GM23338 (cell line): ENCODE results near the gene DAB2. TPM values are rescaled to one million over a fixed set of nuclear protein-coding genes. Genes with fewer than 3 reads are reported as not detected.

Experiments used
- ATAC-seq: fragments of 200-7000 bp; cut with Tn5 transposase; 3 replicates; pipeline ENCODE4 v1.9.1; 2020
- DNase-seq: peaks from one replicate; pipeline ENCODE4 v3.0.0-alpha.2; 2015; ENCODE audit warnings: low spot score
- H2AFZ ChIP-seq: fragments of 200-600 bp; sonication (generic); 2 replicates; pipeline ENCODE4 v1.8.0; 2016; ENCODE audit warnings: antibody characterized with exemption, mild to moderate bottlenecking, moderate library complexity
- H3F3A ChIP-seq: fragments of 200-600 bp; sonication (generic); replicated peaks from 2 replicates; pipeline ENCODE4 v1.8.0; 2017; ENCODE audit warnings: antibody characterized with exemption, mixed run types, low read depth
- H3K27ac ChIP-seq: fragments of 200-600 bp; sonication (generic); 2 replicates; pipeline ENCODE4 v1.6.1; 2016; ENCODE audit warnings: low read depth
- H3K27me3 ChIP-seq: fragments of 200-600 bp; sonication (generic); 2 replicates; pipeline ENCODE4 v1.8.0; 2016; ENCODE audit warnings: mild to moderate bottlenecking, mixed run types, moderate library complexity; ENCODE audit not compliant: insufficient read depth
- H3K36me3 ChIP-seq: fragments of 200-600 bp; sonication (generic); 2 replicates; pipeline ENCODE4 v1.8.0; 2016; ENCODE audit warnings: mild to moderate bottlenecking; ENCODE audit not compliant: insufficient read depth
- H3K4me1 ChIP-seq: fragments of 200-600 bp; sonication (generic); 2 replicates; pipeline ENCODE4 v1.8.0; 2016; ENCODE audit warnings: mild to moderate bottlenecking, moderate library complexity; ENCODE audit not compliant: insufficient read depth
- H3K4me2 ChIP-seq: fragments of 200-600 bp; sonication (generic); 2 replicates; pipeline ENCODE4 v1.7.1; 2017; ENCODE audit warnings: mixed run types
- H3K4me3 ChIP-seq: fragments of 200-600 bp; sonication (generic); 2 replicates; pipeline ENCODE4 v1.6.1; 2016; ENCODE audit warnings: mixed run types
- H3K79me2 ChIP-seq: fragments of 200-600 bp; sonication (generic); replicated peaks from 2 replicates; pipeline ENCODE4 v1.8.0; 2017; ENCODE audit warnings: mild to moderate bottlenecking; ENCODE audit not compliant: insufficient read depth
- H3K9me2 ChIP-seq: fragments of 200-600 bp; sonication (generic); 2 replicates; pipeline ENCODE4 v1.8.0; 2017; ENCODE audit not compliant: insufficient read depth
- H4K20me1 ChIP-seq: fragments of 200-600 bp; sonication (generic); replicated peaks from 2 replicates; pipeline ENCODE4 v1.8.0; 2017; ENCODE audit warnings: mild to moderate bottlenecking; ENCODE audit not compliant: insufficient read depth
- H3K27ac Mint-ChIP-seq: 2 replicates; pipeline ENCODE4 v1.8.0; 2020; ENCODE audit warnings: inconsistent platforms, mild to moderate bottlenecking, moderate library complexity, mixed read lengths
- H3K27me3 Mint-ChIP-seq: 3 replicates; pipeline ENCODE4 v1.8.0; 2022; ENCODE audit warnings: low read depth, mild to moderate bottlenecking, moderate library complexity, mixed read lengths, inconsistent platforms; ENCODE audit not compliant: insufficient read depth, poor library complexity
- H3K36me3 Mint-ChIP-seq: 3 replicates; pipeline ENCODE4 v1.8.0; 2021; ENCODE audit warnings: low read depth, mild to moderate bottlenecking, inconsistent platforms, moderate library complexity, mixed read lengths
- H3K4me1 Mint-ChIP-seq: 3 replicates; pipeline ENCODE4 v1.8.0; 2020; ENCODE audit warnings: mild to moderate bottlenecking, inconsistent platforms, mixed read lengths
- H3K4me3 Mint-ChIP-seq: 3 replicates; pipeline ENCODE4 v1.8.0; 2021; ENCODE audit warnings: moderate library complexity, mild to moderate bottlenecking, inconsistent platforms, mixed read lengths
- H3K9me3 Mint-ChIP-seq: 3 replicates; pipeline ENCODE4 v1.8.0; 2020; ENCODE audit warnings: moderate library complexity, mild to moderate bottlenecking, inconsistent platforms, mixed read lengths
- EZH2 ChIP-seq: fragments of 200-600 bp; sonication (generic); IDR thresholded peaks from one replicate; pipeline ENCODE4 v1.8.0; 2017; ENCODE audit warnings: antibody characterized with exemption, mild to moderate bottlenecking, low read depth; ENCODE audit not compliant: unreplicated experiment
- EZH2phosphoT487 ChIP-seq: fragments of 200-600 bp; sonication (generic); IDR thresholded peaks from one replicate; pipeline ENCODE4 v1.8.1; 2018; ENCODE audit warnings: antibody characterized with exemption; ENCODE audit not compliant: unreplicated experiment
- STAT1 ChIP-seq: IDR thresholded peaks from one replicate; pipeline ENCODE4 v1.6.1; 2016; ENCODE audit warnings: antibody characterized with exemption; ENCODE audit not compliant: unreplicated experiment
- ZNF114 ChIP-seq: fragments of 250-450 bp; sonication (Bioruptor Pico); IDR thresholded peaks from 2 replicates; pipeline ENCODE4 v1.5.0; 2020; ENCODE audit warnings: mild to moderate bottlenecking, moderate library complexity
- ZNF331 ChIP-seq: fragments of 250-450 bp; sonication (Bioruptor Pico); IDR thresholded peaks from 2 replicates; pipeline ENCODE4 v1.5.0; 2020; ENCODE audit warnings: low read depth, mild to moderate bottlenecking, moderate library complexity
- polyA plus RNA-seq: library from polyadenylated mRNA; unstranded; fragments of >200 nt; fragmentation: Nextera tagmentation; extraction: Ambion mirVana; gene quantifications from 2 replicates; pipeline ENCODE4 v1.2.1, GENCODE V29; 2016
- total RNA-seq: library from RNA; depleted of rRNA; stranded (reverse); fragments of >200 nt; shearing (Covaris generic); gene quantifications from 2 replicates; pipeline ENCODE4 v1.2.3, GENCODE V29; 2014
- TF ChIP-seq, protein P1 (sequence below), 2 experiments: fragments of 200-600 bp in 1 of 2; sonication (generic) in 1 of 2; conservative IDR thresholded peaks; 2 replicates each; pipeline versions ENCODE4 v1.5.1 to v1.6.1; 2016 to 2017; ENCODE audit warnings: antibody characterized with exemption in 2 of 2, low read depth in 2 of 2, mild to moderate bottlenecking in 2 of 2, moderate library complexity in 1 of 2
- TF ChIP-seq, protein P2 (sequence below): fragments of 250-450 bp; sonication (Bioruptor Pico); IDR thresholded peaks from 2 replicates; pipeline ENCODE4 v1.5.0; 2020; ENCODE audit warnings: mild to moderate bottlenecking, moderate library complexity
- TF ChIP-seq, protein P3 (sequence below): IDR thresholded peaks from one replicate; pipeline ENCODE4 v1.6.1; 2018; ENCODE audit warnings: antibody characterized with exemption; ENCODE audit not compliant: unreplicated experiment

The DAB2 gene
- total and polyA plus RNA-seq, 2 experiments from 2014 or later: 6.4 to 8.4 TPM

DNA sequence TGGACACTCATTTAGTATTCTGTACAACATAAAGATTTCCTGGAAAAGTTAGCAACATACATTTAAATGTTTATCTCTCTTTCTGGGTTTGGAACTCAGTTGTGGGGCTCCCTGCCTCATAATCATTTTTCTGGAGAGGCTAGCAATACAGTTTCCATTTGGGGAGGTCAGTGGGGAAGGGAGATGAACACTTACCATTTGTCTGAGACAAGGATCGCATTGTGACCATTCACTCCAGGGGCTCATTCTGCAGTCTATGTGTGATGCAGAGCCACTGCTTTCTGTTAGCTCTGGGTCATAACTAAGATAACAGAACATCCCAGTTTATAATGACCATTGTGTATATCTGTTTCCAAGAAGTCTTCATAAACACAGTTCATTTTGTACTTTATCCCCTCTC is 82.9 kb downstream of the DAB2 start:
- no peak overlapping the region for H3K4me3 Mint-ChIP-seq
- peaks cover 13% of the 10 kb centered on the region; the same call in 2 of the 3 replicates for H3K36me3 Mint-ChIP-seq
- no peak overlapping the region for H3K27ac Mint-ChIP-seq
- Histone ChIP-seq H3K27me3 (no peaks in the 10 kb centered on the region), H3F3A (no peaks in the 10 kb centered on the region), H2AFZ (0 out of 2 replicates have a peak overlapping the region, but pooled peaks have one; percentile 5), H3K4me1 (no peaks in the 10 kb centered on the region), H3K4me2 (no peak overlapping the region), H4K20me1 (no peaks in the 10 kb centered on the region), H3K79me2 (no peaks in the 10 kb centered on the region), H3K4me3 (no peak overlapping the region), H3K27ac (no peak overlapping the region), H3K36me3 (no peaks in the 10 kb centered on the region), H3K9me2 (no peaks in the 10 kb centered on the region)
- peaks cover 8% of the 10 kb centered on the region; the same call in 2 of the 3 replicates for H3K4me1 Mint-ChIP-seq
- DNase-seq (no peak), ATAC-seq (no peak)
- peaks cover 23% of the 10 kb centered on the region for H3K9me3 Mint-ChIP-seq
- peaks cover 6% of the 10 kb centered on the region for H3K27me3 Mint-ChIP-seq
- TF ChIP-seq EZH2 (no peak), ZNF114 (CRISPR knock-in tag) (no peak), EZH2phosphoT487 (no peak), ZNF331 (no peak), STAT1 (no peak)
- TF ChIP-seq, protein P1, sequence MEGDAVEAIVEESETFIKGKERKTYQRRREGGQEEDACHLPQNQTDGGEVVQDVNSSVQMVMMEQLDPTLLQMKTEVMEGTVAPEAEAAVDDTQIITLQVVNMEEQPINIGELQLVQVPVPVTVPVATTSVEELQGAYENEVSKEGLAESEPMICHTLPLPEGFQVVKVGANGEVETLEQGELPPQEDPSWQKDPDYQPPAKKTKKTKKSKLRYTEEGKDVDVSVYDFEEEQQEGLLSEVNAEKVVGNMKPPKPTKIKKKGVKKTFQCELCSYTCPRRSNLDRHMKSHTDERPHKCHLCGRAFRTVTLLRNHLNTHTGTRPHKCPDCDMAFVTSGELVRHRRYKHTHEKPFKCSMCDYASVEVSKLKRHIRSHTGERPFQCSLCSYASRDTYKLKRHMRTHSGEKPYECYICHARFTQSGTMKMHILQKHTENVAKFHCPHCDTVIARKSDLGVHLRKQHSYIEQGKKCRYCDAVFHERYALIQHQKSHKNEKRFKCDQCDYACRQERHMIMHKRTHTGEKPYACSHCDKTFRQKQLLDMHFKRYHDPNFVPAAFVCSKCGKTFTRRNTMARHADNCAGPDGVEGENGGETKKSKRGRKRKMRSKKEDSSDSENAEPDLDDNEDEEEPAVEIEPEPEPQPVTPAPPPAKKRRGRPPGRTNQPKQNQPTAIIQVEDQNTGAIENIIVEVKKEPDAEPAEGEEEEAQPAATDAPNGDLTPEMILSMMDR (conservative IDR thresholded peaks at IDR 0.05; ENCODE audit: low read depth in 2 of 2): no peak
- TF ChIP-seq, protein P2, sequence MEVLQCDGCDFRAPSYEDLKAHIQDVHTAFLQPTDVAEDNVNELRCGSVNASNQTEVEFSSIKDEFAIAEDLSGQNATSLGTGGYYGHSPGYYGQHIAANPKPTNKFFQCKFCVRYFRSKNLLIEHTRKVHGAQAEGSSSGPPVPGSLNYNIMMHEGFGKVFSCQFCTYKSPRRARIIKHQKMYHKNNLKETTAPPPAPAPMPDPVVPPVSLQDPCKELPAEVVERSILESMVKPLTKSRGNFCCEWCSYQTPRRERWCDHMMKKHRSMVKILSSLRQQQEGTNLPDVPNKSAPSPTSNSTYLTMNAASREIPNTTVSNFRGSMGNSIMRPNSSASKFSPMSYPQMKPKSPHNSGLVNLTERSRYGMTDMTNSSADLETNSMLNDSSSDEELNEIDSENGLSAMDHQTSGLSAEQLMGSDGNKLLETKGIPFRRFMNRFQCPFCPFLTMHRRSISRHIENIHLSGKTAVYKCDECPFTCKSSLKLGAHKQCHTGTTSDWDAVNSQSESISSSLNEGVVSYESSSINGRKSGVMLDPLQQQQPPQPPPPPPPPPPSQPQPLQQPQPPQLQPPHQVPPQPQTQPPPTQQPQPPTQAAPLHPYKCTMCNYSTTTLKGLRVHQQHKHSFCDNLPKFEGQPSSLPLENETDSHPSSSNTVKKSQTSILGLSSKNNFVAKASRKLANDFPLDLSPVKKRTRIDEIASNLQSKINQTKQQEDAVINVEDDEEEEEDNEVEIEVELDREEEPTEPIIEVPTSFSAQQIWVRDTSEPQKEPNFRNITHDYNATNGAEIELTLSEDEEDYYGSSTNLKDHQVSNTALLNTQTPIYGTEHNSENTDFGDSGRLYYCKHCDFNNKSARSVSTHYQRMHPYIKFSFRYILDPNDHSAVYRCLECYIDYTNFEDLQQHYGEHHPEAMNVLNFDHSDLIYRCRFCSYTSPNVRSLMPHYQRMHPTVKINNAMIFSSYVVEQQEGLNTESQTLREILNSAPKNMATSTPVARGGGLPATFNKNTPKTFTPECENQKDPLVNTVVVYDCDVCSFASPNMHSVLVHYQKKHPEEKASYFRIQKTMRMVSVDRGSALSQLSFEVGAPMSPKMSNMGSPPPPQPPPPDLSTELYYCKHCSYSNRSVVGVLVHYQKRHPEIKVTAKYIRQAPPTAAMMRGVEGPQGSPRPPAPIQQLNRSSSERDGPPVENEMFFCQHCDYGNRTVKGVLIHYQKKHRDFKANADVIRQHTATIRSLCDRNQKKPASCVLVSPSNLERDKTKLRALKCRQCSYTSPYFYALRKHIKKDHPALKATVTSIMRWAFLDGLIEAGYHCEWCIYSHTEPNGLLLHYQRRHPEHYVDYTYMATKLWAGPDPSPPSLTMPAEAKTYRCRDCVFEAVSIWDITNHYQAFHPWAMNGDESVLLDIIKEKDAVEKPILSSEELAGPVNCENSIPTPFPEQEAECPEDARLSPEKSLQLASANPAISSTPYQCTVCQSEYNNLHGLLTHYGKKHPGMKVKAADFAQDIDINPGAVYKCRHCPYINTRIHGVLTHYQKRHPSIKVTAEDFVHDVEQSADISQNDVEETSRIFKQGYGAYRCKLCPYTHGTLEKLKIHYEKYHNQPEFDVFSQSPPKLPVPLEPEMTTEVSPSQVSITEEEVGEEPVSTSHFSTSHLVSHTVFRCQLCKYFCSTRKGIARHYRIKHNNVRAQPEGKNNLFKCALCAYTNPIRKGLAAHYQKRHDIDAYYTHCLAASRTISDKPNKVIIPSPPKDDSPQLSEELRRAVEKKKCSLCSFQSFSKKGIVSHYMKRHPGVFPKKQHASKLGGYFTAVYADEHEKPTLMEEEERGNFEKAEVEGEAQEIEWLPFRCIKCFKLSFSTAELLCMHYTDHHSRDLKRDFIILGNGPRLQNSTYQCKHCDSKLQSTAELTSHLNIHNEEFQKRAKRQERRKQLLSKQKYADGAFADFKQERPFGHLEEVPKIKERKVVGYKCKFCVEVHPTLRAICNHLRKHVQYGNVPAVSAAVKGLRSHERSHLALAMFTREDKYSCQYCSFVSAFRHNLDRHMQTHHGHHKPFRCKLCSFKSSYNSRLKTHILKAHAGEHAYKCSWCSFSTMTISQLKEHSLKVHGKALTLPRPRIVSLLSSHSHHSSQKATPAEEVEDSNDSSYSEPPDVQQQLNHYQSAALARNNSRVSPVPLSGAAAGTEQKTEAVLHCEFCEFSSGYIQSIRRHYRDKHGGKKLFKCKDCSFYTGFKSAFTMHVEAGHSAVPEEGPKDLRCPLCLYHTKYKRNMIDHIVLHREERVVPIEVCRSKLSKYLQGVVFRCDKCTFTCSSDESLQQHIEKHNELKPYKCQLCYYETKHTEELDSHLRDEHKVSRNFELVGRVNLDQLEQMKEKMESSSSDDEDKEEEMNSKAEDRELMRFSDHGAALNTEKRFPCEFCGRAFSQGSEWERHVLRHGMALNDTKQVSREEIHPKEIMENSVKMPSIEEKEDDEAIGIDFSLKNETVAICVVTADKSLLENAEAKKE: no peak
- TF ChIP-seq, protein P3, sequence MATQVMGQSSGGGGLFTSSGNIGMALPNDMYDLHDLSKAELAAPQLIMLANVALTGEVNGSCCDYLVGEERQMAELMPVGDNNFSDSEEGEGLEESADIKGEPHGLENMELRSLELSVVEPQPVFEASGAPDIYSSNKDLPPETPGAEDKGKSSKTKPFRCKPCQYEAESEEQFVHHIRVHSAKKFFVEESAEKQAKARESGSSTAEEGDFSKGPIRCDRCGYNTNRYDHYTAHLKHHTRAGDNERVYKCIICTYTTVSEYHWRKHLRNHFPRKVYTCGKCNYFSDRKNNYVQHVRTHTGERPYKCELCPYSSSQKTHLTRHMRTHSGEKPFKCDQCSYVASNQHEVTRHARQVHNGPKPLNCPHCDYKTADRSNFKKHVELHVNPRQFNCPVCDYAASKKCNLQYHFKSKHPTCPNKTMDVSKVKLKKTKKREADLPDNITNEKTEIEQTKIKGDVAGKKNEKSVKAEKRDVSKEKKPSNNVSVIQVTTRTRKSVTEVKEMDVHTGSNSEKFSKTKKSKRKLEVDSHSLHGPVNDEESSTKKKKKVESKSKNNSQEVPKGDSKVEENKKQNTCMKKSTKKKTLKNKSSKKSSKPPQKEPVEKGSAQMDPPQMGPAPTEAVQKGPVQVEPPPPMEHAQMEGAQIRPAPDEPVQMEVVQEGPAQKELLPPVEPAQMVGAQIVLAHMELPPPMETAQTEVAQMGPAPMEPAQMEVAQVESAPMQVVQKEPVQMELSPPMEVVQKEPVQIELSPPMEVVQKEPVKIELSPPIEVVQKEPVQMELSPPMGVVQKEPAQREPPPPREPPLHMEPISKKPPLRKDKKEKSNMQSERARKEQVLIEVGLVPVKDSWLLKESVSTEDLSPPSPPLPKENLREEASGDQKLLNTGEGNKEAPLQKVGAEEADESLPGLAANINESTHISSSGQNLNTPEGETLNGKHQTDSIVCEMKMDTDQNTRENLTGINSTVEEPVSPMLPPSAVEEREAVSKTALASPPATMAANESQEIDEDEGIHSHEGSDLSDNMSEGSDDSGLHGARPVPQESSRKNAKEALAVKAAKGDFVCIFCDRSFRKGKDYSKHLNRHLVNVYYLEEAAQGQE: no peak
